K562 (cell line): Measurements from ENCODE around the gene TRMT1. TPM values are rescaled to one million over a fixed set of nuclear protein-coding genes. Genes with fewer than 3 reads are reported as not detected.

Experiments used
- BCOR ChIP-seq: fragments of 450-650 bp; IDR thresholded peaks from 2 replicates; pipeline ENCODE4 v1.6.1; 2016
- CBX5 ChIP-seq: IDR thresholded peaks from 2 replicates; pipeline ENCODE4 v1.6.1; 2014; ENCODE audit warnings: low read depth, borderline replicate concordance
- CC2D1A ChIP-seq: fragments of 450-650 bp; IDR thresholded peaks from 2 replicates; pipeline ENCODE4 v1.6.1; 2017; ENCODE audit warnings: mild to moderate bottlenecking
- CCNT2 ChIP-seq: IDR thresholded peaks from 2 replicates; pipeline ENCODE4 v1.6.1; 2011; ENCODE audit warnings: borderline replicate concordance, low read depth, mild to moderate bottlenecking, moderate library complexity, mixed read lengths, low read length; ENCODE audit not compliant: insufficient read length; ENCODE audit errors: extremely low read depth
- CHAMP1 ChIP-seq: fragments of 450-650 bp; IDR thresholded peaks from 2 replicates; pipeline ENCODE4 v1.6.1; 2016; ENCODE audit warnings: mild to moderate bottlenecking
- CTBP1 ChIP-seq: fragments of 450-650 bp; IDR thresholded peaks from 2 replicates; pipeline ENCODE4 v1.6.1; 2016; ENCODE audit warnings: borderline replicate concordance
- E2F5 ChIP-seq: sonication (generic); formaldehyde crosslinking; IDR thresholded peaks from 2 replicates; pipeline ENCODE4 v1.8.0; 2022; ENCODE audit warnings: mild to moderate bottlenecking, missing genetic modification reagents
- EZH2 ChIP-seq: IDR thresholded peaks from 2 replicates; pipeline ENCODE4 v1.6.1; 2012; ENCODE audit warnings: low read depth, mild to moderate bottlenecking, inconsistent platforms, low read length, borderline replicate concordance
- FUS ChIP-seq: fragments of 200-400 bp; formaldehyde crosslinking; optimal IDR thresholded peaks from 2 replicates; pipeline ENCODE3; 2017; ENCODE audit warnings: low read depth, low read length
- HEY1 ChIP-seq: fragments of 250-450 bp; sonication (Bioruptor Pico); IDR thresholded peaks from 2 replicates; pipeline ENCODE4 v1.5.0; 2020; ENCODE audit warnings: mild to moderate bottlenecking, moderate library complexity, borderline replicate concordance
- HLTF ChIP-seq: fragments of 450-650 bp; IDR thresholded peaks from 2 replicates; pipeline ENCODE4 v1.6.1; 2016
- HNRNPL ChIP-seq: fragments of 200-400 bp; formaldehyde crosslinking; IDR thresholded peaks from 2 replicates; pipeline ENCODE4 v1.6.1; 2017; ENCODE audit warnings: low read depth, mild to moderate bottlenecking, low read length
- KDM1A ChIP-seq, 2 experiments: fragments of 450-650 bp; IDR thresholded peaks; 2 replicates each; pipeline ENCODE4 v1.6.1; 2016; ENCODE audit warnings: mild to moderate bottlenecking in 2 of 2
- MAFG ChIP-seq: fragments of 450-650 bp; conservative IDR thresholded peaks from 2 replicates; pipeline ENCODE4 v1.6.1; 2016; ENCODE audit warnings: missing genetic modification characterization, missing compliant biosample characterization
- MBD2 ChIP-seq: sonication (generic); IDR thresholded peaks from 2 replicates; pipeline ENCODE4 v1.6.1; 2016; ENCODE audit warnings: low read depth, borderline replicate concordance
- OTX1 ChIP-seq: fragments of 450-650 bp; formaldehyde crosslinking; IDR thresholded peaks from 2 replicates; pipeline ENCODE4 v1.4.0; 2022; ENCODE audit warnings: mild to moderate bottlenecking
- POLR3G ChIP-seq: IDR thresholded peaks from 2 replicates; pipeline ENCODE4 v1.6.1; 2011; ENCODE audit not compliant: insufficient read length, insufficient replicate concordance; ENCODE audit errors: extremely low read depth
- PTTG1 ChIP-seq: fragments of 450-650 bp; IDR thresholded peaks from 2 replicates; pipeline ENCODE4 v1.6.1; 2016; ENCODE audit warnings: low read depth, mild to moderate bottlenecking, missing genetic modification characterization, missing compliant biosample characterization
- RCOR1 ChIP-seq, 2 experiments: IDR thresholded peaks; 2 replicates each; pipeline ENCODE4 v1.6.1; 2012; ENCODE audit warnings: low read depth in 2 of 2, low read length in 2 of 2, borderline replicate concordance in 1 of 2, improper control_type of control experiment in 1 of 2
- RHOXF2B ChIP-seq: fragments of 250-450 bp; sonication (Bioruptor Pico); conservative IDR thresholded peaks from 2 replicates; pipeline ENCODE4 v1.5.1; 2021
- SMARCE1 ChIP-seq: fragments of 450-650 bp; IDR thresholded peaks from 2 replicates; pipeline ENCODE4 v1.7.1; 2016; ENCODE audit warnings: mild to moderate bottlenecking
- SNIP1 ChIP-seq: fragments of 450-650 bp; IDR thresholded peaks from 2 replicates; pipeline ENCODE4 v1.7.1; 2017; ENCODE audit warnings: low read depth, mild to moderate bottlenecking
- SREBF2 ChIP-seq: sonication (generic); formaldehyde crosslinking; IDR thresholded peaks from 2 replicates; pipeline ENCODE4 v1.4.0; 2020; ENCODE audit warnings: mild to moderate bottlenecking, missing genetic modification reagents
- TEAD1 ChIP-seq, 2 experiments: fragments of 450-650 bp in 1 of 2; sonication (generic) in 1 of 2; formaldehyde crosslinking; IDR thresholded peaks; 2 replicates each; pipeline versions ENCODE4 v1.4.0 to v1.8.0; 2020 to 2022; ENCODE audit warnings: mild to moderate bottlenecking in 2 of 2, missing genetic modification reagents in 1 of 2
- TEAD2 ChIP-seq: fragments of 450-650 bp; IDR thresholded peaks from 2 replicates; pipeline ENCODE4 v1.6.1; 2016; ENCODE audit warnings: missing genetic modification characterization, control low read depth, missing compliant biosample characterization
- TRIM25 ChIP-seq: fragments of 450-650 bp; IDR thresholded peaks from 2 replicates; pipeline ENCODE4 v1.7.0; 2016; ENCODE audit warnings: borderline replicate concordance
- polyA plus RNA-seq, 8 experiments: library from polyadenylated mRNA; depleted of rRNA in 4 of 8; stranded (reverse) in 5 of 8; unstranded in 3 of 8; fragments of >200 nt; fragmentation: Nextera tagmentation in 2 of 8; fragmentation: Illumina TruSeq in 1 of 8; extraction: Ambion mirVana in 2 of 8; extraction: Trizol in 1 of 8; gene quantifications; 2 replicates each; pipeline versions ENCODE4 v1.2.1 to v1.2.3, GENCODE V29; 2011 to 2014; ENCODE audit warnings: inconsistent platforms in 1 of 8, missing spikeins in 1 of 8
- total RNA-seq, 7 experiments: library from RNA; depleted of rRNA in 6 of 7; stranded (reverse); fragments of >200 nt in 6 of 7; fragmentation: Illumina TruSeq in 2 of 7; extraction: Trizol in 2 of 7; gene quantifications; 2 replicates each; pipeline versions ENCODE4 v1.2.1 to v1.2.3, GENCODE V29; 2011 to 2021; ENCODE audit warnings: low replicate concordance in 1 of 7

The TRMT1 gene
- total and polyA plus RNA-seq, 9 of the 15 experiments (the other 6 are each of a cell fraction or from before 2014, with no cell fraction given): 5.8 to 158 (median 54.3) TPM

GRCh38 chr19:13100031-13100588 is 16.4 kb downstream of the TRMT1 start (continued):
- TF ChIP-seq CHAMP1: no peak
- TF ChIP-seq HEY1 (CRISPR knock-in tag): no peak
- TF ChIP-seq KDM1A (IDR thresholded peaks at IDR 0.05): peak; percentile 91 to 97
- no peak for TF ChIP-seq FUS
- TF ChIP-seq HLTF: peak; percentile 91; the same call in 1 of the 2 replicates
- no peak for TF ChIP-seq SREBF2 (CRISPR knock-in tag)
- no peak for TF ChIP-seq OTX1 (CRISPR knock-in tag)
- 0 out of 2 replicates have a peak, but pooled peaks have one; percentile 40 for TF ChIP-seq TEAD2 (tag)
- TF ChIP-seq E2F5 (CRISPR knock-in tag): no peak
- 0 out of 2 replicates have a peak, but pooled peaks have one; percentile 37 for TF ChIP-seq TRIM25
- TF ChIP-seq RCOR1 (IDR thresholded peaks at IDR 0.05; ENCODE audit: borderline replicate concordance in 1 of 2, low read depth in 2 of 2, low read length in 2 of 2): peak in 1 of 2 experiments; percentile 83; a peak in 2 of 4 replicates
- no peak for TF ChIP-seq CC2D1A
- TF ChIP-seq CTBP1: no peak
- no peak for TF ChIP-seq PTTG1 (tag)
- no peak for TF ChIP-seq SNIP1
- no peak for TF ChIP-seq EZH2
- peak; percentile 97 for TF ChIP-seq MBD2
- TF ChIP-seq MAFG (tag): no peak
- no peak for TF ChIP-seq CBX5
- no peak for TF ChIP-seq RHOXF2B (CRISPR knock-in tag)
- TF ChIP-seq SMARCE1: no peak
- peak in 1 of 2 experiments; percentile 90; a peak in 2 of 4 replicates for TF ChIP-seq TEAD1 (CRISPR knock-in tag; IDR thresholded peaks at IDR 0.05)
- no peak for TF ChIP-seq CCNT2
- TF ChIP-seq BCOR: peak; percentile 42; the same call in 1 of the 2 replicates
- no peak for TF ChIP-seq HNRNPL
- no peak for TF ChIP-seq POLR3G
